ENCODE measurements around the gene GNB1.
"Not testable (repeated sequence)": the region's sequence is repeated elsewhere in the genome, so short reads cannot be mapped to it uniquely, and the experiment has no call there.

The GNB1 gene

GRCh38 chr1:1889847-1890505 lies 911 bp downstream of the GNB1 start:
- DNase-seq (ENCODE audit: low read depth) = no peak

GRCh38 chr1:1889090-1889750 lies 1.7 kb downstream of the GNB1 start:
- DNase-seq (ENCODE audit: low read depth) = no peak

GRCh38 chr1:1883890-1884289 lies 7.0 kb downstream of the GNB1 start:
- DNase-seq (ENCODE audit: low read depth) = not testable (repeated sequence)

GRCh38 chr1:1883092-1883873 lies 7.6 kb downstream of the GNB1 start:
- peak; percentile 49 for DNase-seq (ENCODE audit: low read depth)

GRCh38 chr1:1881727-1882126 lies 9.2 kb downstream of the GNB1 start:
- DNase-seq (ENCODE audit: low read depth) = no peak

GRCh38 chr1:1880617-1881312 lies 10.1 kb downstream of the GNB1 start:
- DNase-seq (ENCODE audit: low read depth) = no peak

- DNase-seq (ENCODE audit: low read depth) = no peak
Measured at GRCh38 chr1:1879942-1880341, 10.9 kb downstream of the GNB1 start.

GRCh38 chr1:1877865-1878436 lies 12.9 kb downstream of the GNB1 start:
- no peak for DNase-seq (ENCODE audit: low read depth)

GRCh38 chr1:1876335-1876930 lies 14.5 kb downstream of the GNB1 start:
- no peak for DNase-seq (ENCODE audit: low read depth)

- no peak for DNase-seq (ENCODE audit: low read depth)
Measured at GRCh38 chr1:1875932-1876331, 15.0 kb downstream of the GNB1 start.

GRCh38 chr1:1874901-1875300 lies 16.0 kb downstream of the GNB1 start:
- DNase-seq (ENCODE audit: low read depth) = no peak

- no peak for DNase-seq (ENCODE audit: low read depth)
Measured at GRCh38 chr1:1873186-1873585, 17.7 kb downstream of the GNB1 start.

GRCh38 chr1:1872329-1872994 lies 18.4 kb downstream of the GNB1 start:
- DNase-seq (ENCODE audit: low read depth) = no peak

- DNase-seq (ENCODE audit: low read depth) = no peak
Measured at GRCh38 chr1:1869469-1869868, 21.4 kb downstream of the GNB1 start.

GRCh38 chr1:1867164-1867563 lies 23.7 kb downstream of the GNB1 start:
- DNase-seq (ENCODE audit: low read depth) = no peak

- no peak for DNase-seq (ENCODE audit: low read depth)
Measured at GRCh38 chr1:1862905-1863547, 27.9 kb downstream of the GNB1 start.

- DNase-seq (ENCODE audit: low read depth) = not testable (repeated sequence)
Measured at GRCh38 chr1:1861761-1862310, 29.1 kb downstream of the GNB1 start.

- DNase-seq (ENCODE audit: low read depth) = no peak
Measured at GRCh38 chr1:1861339-1861730, 29.6 kb downstream of the GNB1 start.

GRCh38 chr1:1859970-1860697 lies 30.8 kb downstream of the GNB1 start:
- not testable (repeated sequence) for DNase-seq (ENCODE audit: low read depth)

All from CMK (cell line).